ENCODE data around the gene MYNN. TPM values are rescaled to one million over a fixed set of nuclear protein-coding genes. Genes with fewer than 3 reads are reported as not detected.
A peak's percentile ranks its signal among the peaks of the same experiment; 100 is the strongest.

MYNN gene
- total and polyA plus RNA-seq, 2 of the 13 experiments (the other 11 are each of a cell fraction or from before 2014, with no cell fraction given), result 10.4 to 17.6 TPM

GRCh38 chr3:169772897-169773816, at the start of gene MYNN (continued):
- TF ChIP-seq ARID5B (CRISPR knock-in tag; IDR thresholded peaks at IDR 0.05) (peak; percentile 37; the same call in 1 of the 2 replicates), ATF3 (CRISPR knock-in tag; IDR thresholded peaks at IDR 0.05) (no peak; the same call in 1 of the 2 replicates), KDM6A (CRISPR knock-in tag; IDR thresholded peaks at IDR 0.05; ENCODE audit: low read depth) (no peak), SMC3 (IDR thresholded peaks at IDR 0.05; ENCODE audit: low read length) (no peak), ZFP82 (CRISPR knock-in tag; IDR thresholded peaks at IDR 0.05; ENCODE audit: borderline replicate concordance) (peak; percentile 89), MEF2D (CRISPR knock-in tag; IDR thresholded peaks at IDR 0.05) (0 out of 2 replicates have a peak, but pooled peaks have one; percentile 50), CENPT (CRISPR knock-in tag; IDR thresholded peaks at IDR 0.05; ENCODE audit: low read depth) (peak; percentile 73; the same call in 1 of the 2 replicates), ZIK1 (CRISPR knock-in tag; IDR thresholded peaks at IDR 0.05; ENCODE audit: borderline replicate concordance, low read depth) (peak; percentile 80), ZNF234 (CRISPR knock-in tag; conservative IDR thresholded peaks at IDR 0.05) (no peak), SP1 (IDR thresholded peaks at IDR 0.05) (no peak), SP1 (CRISPR knock-in tag; IDR thresholded peaks at IDR 0.05) (peak; percentile 73), ASH2L (IDR thresholded peaks at IDR 0.05; ENCODE audit: insufficient read length, low read depth, low read length) (peak; percentile 64), ZNF567 (CRISPR knock-in tag; IDR thresholded peaks at IDR 0.05; ENCODE audit: borderline replicate concordance) (peak; percentile 57; the same call in 1 of the 2 replicates), GFI1 (CRISPR knock-in tag; IDR thresholded peaks at IDR 0.05; ENCODE audit: borderline replicate concordance) (peak; percentile 56; the same call in 1 of the 2 replicates), KLF9 (CRISPR knock-in tag; IDR thresholded peaks at IDR 0.05; ENCODE audit: low read depth) (peak; percentile 21; the same call in 1 of the 2 replicates), ZNF850 (CRISPR knock-in tag; conservative IDR thresholded peaks at IDR 0.05) (peak; percentile 73; the same call in 1 of the 2 replicates)
- TF ChIP-seq, protein P1, sequence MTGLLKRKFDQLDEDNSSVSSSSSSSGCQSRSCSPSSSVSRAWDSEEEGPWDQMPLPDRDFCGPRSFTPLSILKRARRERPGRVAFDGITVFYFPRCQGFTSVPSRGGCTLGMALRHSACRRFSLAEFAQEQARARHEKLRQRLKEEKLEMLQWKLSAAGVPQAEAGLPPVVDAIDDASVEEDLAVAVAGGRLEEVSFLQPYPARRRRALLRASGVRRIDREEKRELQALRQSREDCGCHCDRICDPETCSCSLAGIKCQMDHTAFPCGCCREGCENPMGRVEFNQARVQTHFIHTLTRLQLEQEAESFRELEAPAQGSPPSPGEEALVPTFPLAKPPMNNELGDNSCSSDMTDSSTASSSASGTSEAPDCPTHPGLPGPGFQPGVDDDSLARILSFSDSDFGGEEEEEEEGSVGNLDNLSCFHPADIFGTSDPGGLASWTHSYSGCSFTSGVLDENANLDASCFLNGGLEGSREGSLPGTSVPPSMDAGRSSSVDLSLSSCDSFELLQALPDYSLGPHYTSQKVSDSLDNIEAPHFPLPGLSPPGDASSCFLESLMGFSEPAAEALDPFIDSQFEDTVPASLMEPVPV (CRISPR knock-in tag; IDR thresholded peaks at IDR 0.05), result peak; percentile 71; the same call in 1 of the 2 replicates
- TF ChIP-seq, protein P2, sequence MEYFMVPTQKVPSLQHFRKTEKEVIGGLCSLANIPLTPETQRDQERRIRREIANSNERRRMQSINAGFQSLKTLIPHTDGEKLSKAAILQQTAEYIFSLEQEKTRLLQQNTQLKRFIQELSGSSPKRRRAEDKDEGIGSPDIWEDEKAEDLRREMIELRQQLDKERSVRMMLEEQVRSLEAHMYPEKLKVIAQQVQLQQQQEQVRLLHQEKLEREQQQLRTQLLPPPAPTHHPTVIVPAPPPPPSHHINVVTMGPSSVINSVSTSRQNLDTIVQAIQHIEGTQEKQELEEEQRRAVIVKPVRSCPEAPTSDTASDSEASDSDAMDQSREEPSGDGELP (IDR thresholded peaks at IDR 0.05; ENCODE audit: borderline replicate concordance, low read depth), result no peak
- TF ChIP-seq, protein P3, sequence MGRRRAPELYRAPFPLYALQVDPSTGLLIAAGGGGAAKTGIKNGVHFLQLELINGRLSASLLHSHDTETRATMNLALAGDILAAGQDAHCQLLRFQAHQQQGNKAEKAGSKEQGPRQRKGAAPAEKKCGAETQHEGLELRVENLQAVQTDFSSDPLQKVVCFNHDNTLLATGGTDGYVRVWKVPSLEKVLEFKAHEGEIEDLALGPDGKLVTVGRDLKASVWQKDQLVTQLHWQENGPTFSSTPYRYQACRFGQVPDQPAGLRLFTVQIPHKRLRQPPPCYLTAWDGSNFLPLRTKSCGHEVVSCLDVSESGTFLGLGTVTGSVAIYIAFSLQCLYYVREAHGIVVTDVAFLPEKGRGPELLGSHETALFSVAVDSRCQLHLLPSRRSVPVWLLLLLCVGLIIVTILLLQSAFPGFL (CRISPR knock-in tag; IDR thresholded peaks at IDR 0.05), result no peak
